Uterus (tissue), 2 donors: ENCODE data around the gene DNAH7.

Source experiments
- POLR2A ChIP-seq, 2 donors: fragments of 450-650 bp; IDR thresholded peaks; one replicate each; pipeline ENCODE4 v1.6.1; 2016; ENCODE audit warnings: antibody characterized with exemption in 2 of 2, mild to moderate bottlenecking in 1 of 2, moderate library complexity in 1 of 2
- TF ChIP-seq, protein P1 (sequence below), 4 experiments: fragments of 200-600 bp in 2 of 4; fragments of 450-650 bp in 2 of 4; sonication (generic) in 2 of 4; IDR thresholded peaks; one replicate each; pipeline ENCODE4 v1.5.1; 2016 to 2019; ENCODE audit warnings: antibody characterized with exemption in 4 of 4, mild to moderate bottlenecking in 2 of 4, moderate library complexity in 1 of 4

DNA sequence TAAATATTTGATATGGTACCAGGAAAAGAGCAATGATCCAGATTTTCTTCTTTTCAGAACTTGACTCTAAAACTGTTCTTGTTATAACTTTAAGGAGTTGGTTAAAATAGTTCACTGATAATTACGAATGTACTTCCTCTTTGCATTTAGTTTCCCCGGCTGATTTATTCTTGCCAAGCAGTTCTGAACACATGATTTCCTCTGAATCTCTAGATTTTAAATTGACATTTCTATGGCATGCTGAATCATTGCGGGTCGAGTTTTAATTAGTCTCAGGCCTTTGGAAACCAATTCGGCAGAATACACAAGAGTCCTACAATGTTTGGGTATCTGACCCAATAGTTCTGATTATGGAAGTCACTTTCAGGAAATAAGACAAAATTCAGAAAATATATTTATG is 37.3 kb upstream of the DNAH7 start:
- TF ChIP-seq, protein P1, sequence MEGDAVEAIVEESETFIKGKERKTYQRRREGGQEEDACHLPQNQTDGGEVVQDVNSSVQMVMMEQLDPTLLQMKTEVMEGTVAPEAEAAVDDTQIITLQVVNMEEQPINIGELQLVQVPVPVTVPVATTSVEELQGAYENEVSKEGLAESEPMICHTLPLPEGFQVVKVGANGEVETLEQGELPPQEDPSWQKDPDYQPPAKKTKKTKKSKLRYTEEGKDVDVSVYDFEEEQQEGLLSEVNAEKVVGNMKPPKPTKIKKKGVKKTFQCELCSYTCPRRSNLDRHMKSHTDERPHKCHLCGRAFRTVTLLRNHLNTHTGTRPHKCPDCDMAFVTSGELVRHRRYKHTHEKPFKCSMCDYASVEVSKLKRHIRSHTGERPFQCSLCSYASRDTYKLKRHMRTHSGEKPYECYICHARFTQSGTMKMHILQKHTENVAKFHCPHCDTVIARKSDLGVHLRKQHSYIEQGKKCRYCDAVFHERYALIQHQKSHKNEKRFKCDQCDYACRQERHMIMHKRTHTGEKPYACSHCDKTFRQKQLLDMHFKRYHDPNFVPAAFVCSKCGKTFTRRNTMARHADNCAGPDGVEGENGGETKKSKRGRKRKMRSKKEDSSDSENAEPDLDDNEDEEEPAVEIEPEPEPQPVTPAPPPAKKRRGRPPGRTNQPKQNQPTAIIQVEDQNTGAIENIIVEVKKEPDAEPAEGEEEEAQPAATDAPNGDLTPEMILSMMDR (IDR thresholded peaks at IDR 0.05): no peak
- no peak for TF ChIP-seq POLR2A (IDR thresholded peaks at IDR 0.05)
